ENCODE results near the gene EPYC.

EPYC gene

GRCh38 chr12:90958347-90958746 is 46.4 kb downstream of the EPYC start:
- DNase-seq (ENCODE audit: low read depth), result no peak

GRCh38 chr12:90954921-90955320 is 49.9 kb downstream of the EPYC start, which contains the start of gene CCER1:
TSS of gene CCER1 (minus strand) at chr12:90955176. CDS start at chr12:90954742, 434 bp downstream.
- no peak for DNase-seq (ENCODE audit: low read depth)

GRCh38 chr12:90954428-90954827 is 50.3 kb downstream of the EPYC start:
- DNase-seq (ENCODE audit: low read depth), result no peak

DNA sequence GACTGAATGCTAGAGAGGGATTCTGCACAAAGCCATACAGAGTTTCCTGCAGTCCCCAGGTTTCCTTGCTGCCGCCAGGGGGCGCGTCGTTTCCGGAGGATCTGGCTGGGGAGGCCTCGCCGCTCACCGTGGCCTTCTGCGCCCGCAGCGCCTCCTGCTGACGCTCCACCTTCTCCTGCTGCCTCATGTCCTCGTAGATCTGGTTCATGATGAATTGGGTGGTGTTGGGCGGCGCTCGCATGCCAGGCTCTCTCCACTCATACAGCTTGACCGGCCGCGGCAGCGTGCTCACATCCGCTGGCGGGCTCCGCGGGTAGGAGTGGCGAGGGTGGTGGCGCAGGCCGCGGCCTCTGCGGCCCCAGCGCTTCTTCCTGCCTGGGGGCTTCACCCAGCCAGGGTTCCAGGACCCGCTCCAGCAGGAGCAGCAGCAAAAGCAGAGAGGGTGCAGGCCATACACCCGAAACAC is 50.8 kb downstream of the EPYC start:
- no peak for DNase-seq (ENCODE audit: low read depth)

DNA sequence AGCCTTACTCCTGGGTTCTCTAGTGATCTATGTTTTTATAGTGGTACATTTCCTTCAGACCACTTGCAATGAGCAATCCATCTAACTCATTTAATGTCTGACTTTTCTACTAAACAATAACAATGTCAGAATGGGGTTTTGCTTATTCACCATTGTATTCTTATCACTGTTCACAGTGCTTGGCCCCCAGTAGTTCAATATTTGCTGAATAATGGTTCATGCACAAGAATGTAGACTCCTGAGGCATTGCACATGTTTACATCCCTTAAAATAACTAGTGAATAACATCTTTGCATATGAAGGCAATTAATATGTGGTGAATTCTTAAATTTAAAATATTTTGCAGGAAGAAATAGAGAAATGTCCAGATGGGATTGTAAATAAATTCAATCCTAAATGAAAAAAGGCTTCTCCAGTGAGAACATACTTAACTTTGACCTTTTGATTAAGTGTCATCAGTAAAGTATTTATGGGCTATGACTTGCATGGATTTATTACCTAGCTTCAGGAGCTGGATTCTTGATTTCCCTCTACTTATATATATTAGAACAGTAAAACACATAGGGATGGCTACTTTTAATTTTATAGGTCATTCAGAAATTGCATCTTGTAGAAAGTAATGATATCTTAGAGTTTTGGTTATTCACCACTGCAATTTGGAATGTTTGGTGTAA is 53.2 kb downstream of the EPYC start:
- no peak for DNase-seq (ENCODE audit: low read depth)

GRCh38 chr12:90947869-90948268 is 56.9 kb downstream of the EPYC start:
- no peak for DNase-seq (ENCODE audit: low read depth)

- no peak for DNase-seq (ENCODE audit: low read depth)
Observed at GRCh38 chr12:90945070-90945649, 59.6 kb downstream of the EPYC start.

- no peak for DNase-seq (ENCODE audit: low read depth)
Observed at GRCh38 chr12:90943255-90943654, 61.5 kb downstream of the EPYC start.

- DNase-seq (ENCODE audit: low read depth), result peak; percentile 37
Observed at GRCh38 chr12:90940872-90941499, 63.8 kb downstream of the EPYC start.

DNA sequence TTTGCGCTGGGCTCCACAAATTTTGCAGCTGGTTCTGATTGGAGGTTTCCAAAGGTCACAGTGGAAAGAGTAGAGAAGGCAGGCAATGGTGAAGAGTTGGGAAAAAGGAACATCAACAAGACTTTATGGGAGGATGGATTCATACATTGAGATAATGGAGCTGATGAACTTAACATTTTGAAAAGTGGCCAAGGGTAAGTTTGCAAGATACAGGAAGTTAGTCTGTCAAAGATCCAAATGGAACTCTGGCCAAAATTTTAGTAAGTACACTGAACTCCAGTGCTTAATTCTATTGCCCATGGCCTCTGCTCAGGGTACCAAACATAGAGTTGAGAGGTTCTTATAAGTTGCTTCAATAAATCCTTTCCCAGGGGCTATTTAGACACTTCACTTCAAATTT is 65.4 kb downstream of the EPYC start:
- DNase-seq (ENCODE audit: low read depth), result no peak

DNA sequence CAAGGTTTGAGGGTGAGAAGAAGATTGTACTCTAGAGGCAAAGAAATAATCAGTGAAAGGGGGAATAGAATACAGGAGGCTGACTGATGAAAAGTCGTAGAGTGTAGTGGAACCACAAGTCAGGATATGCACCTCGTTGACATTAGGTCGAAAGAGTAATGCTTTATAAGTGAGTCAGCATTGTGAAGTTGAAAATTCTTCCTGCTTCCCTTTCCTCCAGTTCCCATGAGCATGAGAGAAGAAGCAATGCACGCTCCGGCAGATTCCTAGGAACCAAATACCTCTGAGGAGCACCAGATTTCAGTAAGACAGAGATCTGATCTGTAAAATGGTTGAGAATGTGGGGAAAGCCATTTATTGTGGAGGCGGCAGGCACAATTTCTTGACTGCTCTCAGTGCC is 66.3 kb downstream of the EPYC start:
- peak; percentile 49 for DNase-seq (ENCODE audit: low read depth)

DNA sequence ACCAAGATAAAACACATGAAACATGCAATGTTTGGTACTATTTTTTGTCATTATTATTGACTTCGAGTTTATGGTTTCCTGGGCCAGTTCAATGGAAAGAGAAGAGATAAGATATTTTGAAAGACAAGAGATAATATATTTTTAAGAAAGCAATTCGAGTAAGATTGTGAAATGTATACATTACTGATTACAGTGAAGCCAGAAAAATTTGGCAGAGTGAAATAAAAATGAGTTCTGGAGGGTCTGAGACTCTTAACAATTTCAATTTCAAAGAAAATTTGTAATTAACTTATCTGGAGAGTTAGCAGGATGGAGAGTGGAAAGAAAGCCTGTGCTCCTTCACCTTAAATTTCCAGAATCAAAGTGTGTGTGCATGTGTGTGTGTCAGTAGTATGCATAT is 67.1 kb downstream of the EPYC start:
- DNase-seq (ENCODE audit: low read depth), result no peak

GRCh38 chr12:90936230-90937005 is 68.4 kb downstream of the EPYC start:
- no peak for DNase-seq (ENCODE audit: low read depth)

- no peak for DNase-seq (ENCODE audit: low read depth)
Observed at GRCh38 chr12:90925562-90925961, 79.2 kb downstream of the EPYC start.

GRCh38 chr12:90924406-90924805 is 80.4 kb downstream of the EPYC start:
- no peak for DNase-seq (ENCODE audit: low read depth)

GRCh38 chr12:90922145-90922627 is 82.6 kb downstream of the EPYC start:
- DNase-seq (ENCODE audit: low read depth), result no peak

DNA sequence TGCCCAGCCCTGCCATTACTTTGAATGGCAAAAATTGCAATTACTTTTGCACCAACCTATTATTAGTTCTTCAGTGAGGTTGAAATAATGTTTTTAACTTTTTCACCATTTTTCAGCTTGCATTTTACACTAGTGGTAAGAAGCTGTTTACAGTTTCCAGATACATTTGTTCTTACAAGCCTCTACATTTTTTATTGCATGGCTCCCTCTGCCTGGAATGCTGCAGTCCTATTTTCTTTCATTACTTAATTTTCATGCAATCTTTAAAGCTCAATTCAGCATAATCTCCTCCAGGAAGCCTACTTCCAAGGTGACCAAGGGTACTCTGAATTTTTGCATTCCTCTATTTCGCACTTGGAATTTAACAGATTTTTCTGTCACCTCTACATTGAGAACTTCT is 83.2 kb downstream of the EPYC start:
- DNase-seq (ENCODE audit: low read depth), result no peak

DNA sequence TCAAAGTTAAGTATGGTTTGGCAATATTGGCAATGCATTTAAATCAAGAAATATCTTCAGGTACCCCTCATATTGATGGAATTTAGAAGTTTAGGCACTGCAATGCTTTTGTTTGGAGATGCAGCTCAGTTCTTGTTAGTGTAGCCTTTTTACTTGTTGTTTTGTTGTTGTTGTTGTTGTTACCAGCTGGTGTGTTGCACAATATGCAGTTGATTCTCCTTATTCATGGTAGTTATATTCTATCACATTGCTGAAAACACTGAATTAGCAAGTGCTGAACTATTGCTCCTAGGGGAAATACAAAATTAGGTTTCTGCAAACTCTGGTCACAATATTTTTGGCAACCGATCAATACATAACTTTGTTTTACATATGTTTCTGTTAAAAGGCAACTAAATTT is 84.5 kb downstream of the EPYC start:
- no peak for DNase-seq (ENCODE audit: low read depth)

GRCh38 chr12:90917431-90917830 is 87.3 kb downstream of the EPYC start:
- no peak for DNase-seq (ENCODE audit: low read depth)

- DNase-seq (ENCODE audit: low read depth), result no peak
Observed at GRCh38 chr12:90916516-90916915, 88.3 kb downstream of the EPYC start.

DNA sequence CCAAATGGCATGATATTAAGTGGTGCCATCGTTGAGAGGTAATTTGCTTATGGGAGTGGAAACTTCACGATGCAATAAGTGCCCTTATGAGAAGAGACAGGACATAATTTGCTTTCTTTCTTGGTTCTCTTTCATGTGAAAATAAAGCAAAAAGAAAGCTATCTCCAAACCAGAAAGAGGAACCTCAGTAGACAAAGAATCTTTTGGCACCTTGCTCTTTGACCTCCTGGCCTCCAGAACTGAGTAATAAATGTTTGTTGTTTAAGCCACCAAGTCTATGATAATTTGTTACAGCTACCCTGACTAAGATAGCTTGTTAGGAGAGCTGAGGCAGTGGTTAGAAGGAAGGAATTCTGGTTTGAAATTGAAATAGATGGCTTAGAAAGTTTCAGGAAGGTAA is 89.4 kb downstream of the EPYC start:
- DNase-seq (ENCODE audit: low read depth), result no peak

Measured in non-pigmented ciliary epithelial cell (primary cell).